HG03460 (cell line): ENCODE results near the gene PKP2.

Experiments used
- ATAC-seq: cut with Tn5 transposase; IDR thresholded peaks from one replicate; pipeline ENCODE4 v1.9.1; 2021; ENCODE audit not compliant: unreplicated experiment

The PKP2 gene

GRCh38 chr12:32896432-32897280 lies at the start of gene PKP2:
PKP2 (minus strand) TSS chr12:32896777; CDS start chr12:32896731, 46 bp downstream.
- peak; percentile 58 for ATAC-seq

- ATAC-seq: no peak
Measured at GRCh38 chr12:32944195-32944594, 47.6 kb upstream of the PKP2 start.

- no peak for ATAC-seq
Measured at GRCh38 chr12:32939801-32940200, 43.2 kb upstream of the PKP2 start.

- ATAC-seq: no peak
Measured at GRCh38 chr12:32926963-32927362, 30.4 kb upstream of the PKP2 start.

- no peak for ATAC-seq
Measured at GRCh38 chr12:32926356-32926755, 29.8 kb upstream of the PKP2 start.

GRCh38 chr12:32922546-32923297 lies 26.1 kb upstream of the PKP2 start:
- ATAC-seq: no peak

GRCh38 chr12:32921397-32921796 lies 24.8 kb upstream of the PKP2 start:
- no peak for ATAC-seq

GRCh38 chr12:32920506-32921085 lies 24.0 kb upstream of the PKP2 start:
- no peak for ATAC-seq

- peak; percentile 59 for ATAC-seq
Measured at GRCh38 chr12:32918890-32919801, 22.6 kb upstream of the PKP2 start.

GRCh38 chr12:32917094-32917611 lies 20.6 kb upstream of the PKP2 start:
- no peak for ATAC-seq

GRCh38 chr12:32907898-32908476 lies 11.4 kb upstream of the PKP2 start:
- no peak for ATAC-seq

- no peak for ATAC-seq
Measured at GRCh38 chr12:32907166-32907565, 10.6 kb upstream of the PKP2 start.

GRCh38 chr12:32906399-32907165 lies 10.0 kb upstream of the PKP2 start:
- ATAC-seq: peak; percentile 98

GRCh38 chr12:32903763-32904162 lies 7.2 kb upstream of the PKP2 start:
- no peak for ATAC-seq

- ATAC-seq: no peak
Measured at GRCh38 chr12:32903318-32903717, 6.7 kb upstream of the PKP2 start.

GRCh38 chr12:32902287-32902997 lies 5.9 kb upstream of the PKP2 start:
- ATAC-seq: no peak

- ATAC-seq: no peak
Measured at GRCh38 chr12:32901553-32901952, 5.0 kb upstream of the PKP2 start.

- ATAC-seq: no peak
Measured at GRCh38 chr12:32897687-32898573, 1.4 kb upstream of the PKP2 start.
